MG63 (cell line): ENCODE measurements around the gene CREB3L2. TPM values are rescaled to one million over a fixed set of nuclear protein-coding genes. Genes with fewer than 3 reads are reported as not detected.

Source experiments
- DNase-seq: peaks from one replicate; pipeline ENCODE4 v3.0.0-alpha.2; 2020
- H3K27me3 ChIP-seq: fragments of 250-450 bp; sonication (Bioruptor Pico); 2 replicates; pipeline ENCODE4 v1.5.1; 2020; ENCODE audit warnings: mild to moderate bottlenecking, moderate library complexity
- H3K36me3 ChIP-seq: fragments of 250-450 bp; sonication (Bioruptor Pico); 2 replicates; pipeline ENCODE4 v1.5.1; 2020; ENCODE audit warnings: mild to moderate bottlenecking, moderate library complexity
- H3K4me3 ChIP-seq: fragments of 250-450 bp; sonication (Bioruptor Pico); 2 replicates; pipeline ENCODE4 v1.5.1; 2020; ENCODE audit warnings: mild to moderate bottlenecking, moderate library complexity
- H3K9me3 ChIP-seq: fragments of 250-450 bp; sonication (Bioruptor Pico); 2 replicates; pipeline ENCODE4 v1.5.1; 2020; ENCODE audit warnings: mild to moderate bottlenecking, moderate library complexity
- total RNA-seq: library from RNA; depleted of rRNA; stranded (reverse); fragments of >200 nt; shearing (Covaris generic); gene quantifications from 2 replicates; pipeline ENCODE4 v1.2.3, GENCODE V29; 2014; ENCODE audit warnings: low replicate concordance

Gene CREB3L2
- total RNA-seq, 1 experiment from 2014 or later, result 6.0 TPM

DNA sequence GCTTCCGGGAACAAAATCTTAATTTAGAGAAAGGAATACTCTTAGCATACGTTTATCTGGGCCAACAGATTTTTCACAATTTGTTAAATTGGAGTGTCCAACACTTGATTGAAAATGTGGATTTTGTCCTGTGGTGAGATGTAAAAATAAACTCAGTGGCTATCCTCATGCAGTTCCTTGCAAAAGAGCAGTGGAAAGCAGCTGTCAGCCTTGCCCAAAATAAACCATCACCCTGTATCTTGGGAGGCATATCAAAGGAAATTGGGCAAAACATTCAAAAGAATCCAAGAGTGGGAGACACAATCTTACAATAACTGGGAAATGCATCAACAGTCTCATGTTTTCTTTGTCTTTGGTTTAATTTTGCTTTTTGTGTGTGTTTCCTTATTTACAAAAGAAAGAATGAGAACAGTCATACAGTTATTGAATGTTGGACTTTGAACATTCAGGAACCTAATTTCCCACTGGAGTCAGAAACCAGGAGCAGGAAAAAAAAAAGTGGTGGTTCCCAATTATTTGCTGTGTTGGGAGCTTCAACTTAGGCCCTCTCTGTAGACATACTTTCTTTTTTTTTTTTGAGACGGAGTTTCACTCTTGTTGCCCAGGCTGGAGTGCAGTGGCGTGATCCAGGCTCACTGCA, 110.8 kb downstream of the CREB3L2 start:
- Histone ChIP-seq H3K36me3 (peaks cover 4% of the 10 kb centered on the region), H3K27me3 (no peaks in the 10 kb centered on the region), H3K4me3 (no peak overlapping the region), H3K9me3 (no peaks in the 10 kb centered on the region)
- no peak for DNase-seq

- no peaks in the 10 kb centered on the region for H3K9me3 ChIP-seq
- H3K27me3 ChIP-seq, result no peaks in the 10 kb centered on the region
- no peak for DNase-seq
- no peak overlapping the region for H3K4me3 ChIP-seq
- peaks cover 2% of the 10 kb centered on the region for H3K36me3 ChIP-seq
Measured at GRCh38 chr7:137890449-137890921, 111.4 kb downstream of the CREB3L2 start.

GRCh38 chr7:137888241-137888640, 113.6 kb downstream of the CREB3L2 start:
- Histone ChIP-seq H3K4me3 (no peak overlapping the region), H3K36me3 (peaks cover 8% of the 10 kb centered on the region), H3K27me3 (no peaks in the 10 kb centered on the region), H3K9me3 (no peaks in the 10 kb centered on the region)
- no peak for DNase-seq

GRCh38 chr7:137886746-137887145, 115.1 kb downstream of the CREB3L2 start:
- peaks cover 9% of the 10 kb centered on the region for H3K36me3 ChIP-seq
- H3K27me3 ChIP-seq, result no peaks in the 10 kb centered on the region
- H3K9me3 ChIP-seq, result no peaks in the 10 kb centered on the region
- H3K4me3 ChIP-seq, result no peak overlapping the region
- DNase-seq, result no peak

DNA sequence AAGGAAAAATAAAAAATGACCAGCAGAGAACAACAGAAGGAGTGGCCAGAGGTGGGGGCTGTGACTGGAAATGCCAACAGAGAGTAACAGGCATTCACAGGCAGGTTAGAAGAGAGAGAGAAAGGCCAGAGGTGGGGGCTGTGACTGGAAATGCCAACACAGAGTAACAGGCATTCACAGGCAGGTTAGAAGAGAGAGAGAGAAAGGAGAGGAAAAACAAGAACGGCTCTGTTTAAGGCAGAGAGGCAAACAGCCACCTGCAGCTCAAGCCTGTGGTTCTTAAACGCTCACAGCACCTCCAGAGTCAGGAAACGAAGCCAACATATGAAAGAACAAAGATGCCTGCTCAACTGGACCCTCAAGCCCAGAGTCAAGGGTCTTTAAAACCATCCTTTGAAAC, 115.6 kb downstream of the CREB3L2 start:
- peaks cover 13% of the 10 kb centered on the region for H3K36me3 ChIP-seq
- H3K9me3 ChIP-seq, result no peaks in the 10 kb centered on the region; the same call in 1 of the 2 replicates
- H3K4me3 ChIP-seq, result no peak overlapping the region
- DNase-seq, result no peak
- no peaks in the 10 kb centered on the region for H3K27me3 ChIP-seq

DNA sequence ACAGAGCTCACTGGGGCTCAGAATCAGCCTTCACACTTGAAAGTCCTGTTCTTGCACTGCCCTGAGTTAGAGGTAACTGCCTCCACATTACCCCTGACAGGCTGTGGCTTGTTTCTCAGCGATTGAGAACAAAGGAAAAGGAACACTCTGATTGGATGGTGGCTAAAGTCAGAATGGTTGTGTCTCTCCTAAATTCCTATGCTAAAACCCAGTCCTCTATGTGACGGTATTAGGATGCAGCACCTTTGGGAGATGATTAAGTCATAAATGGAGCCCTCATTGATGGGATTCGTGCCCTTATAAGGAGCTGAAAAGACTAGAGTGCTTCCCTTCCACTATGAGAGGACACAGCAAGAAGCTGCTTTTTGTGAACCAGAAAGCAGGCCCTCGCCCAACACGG, 116.2 kb downstream of the CREB3L2 start:
- no peaks in the 10 kb centered on the region for H3K27me3 ChIP-seq
- DNase-seq, result no peak
- no peaks in the 10 kb centered on the region; the same call in 1 of the 2 replicates for H3K9me3 ChIP-seq
- peaks cover 15% of the 10 kb centered on the region for H3K36me3 ChIP-seq
- H3K4me3 ChIP-seq, result no peak overlapping the region

DNA sequence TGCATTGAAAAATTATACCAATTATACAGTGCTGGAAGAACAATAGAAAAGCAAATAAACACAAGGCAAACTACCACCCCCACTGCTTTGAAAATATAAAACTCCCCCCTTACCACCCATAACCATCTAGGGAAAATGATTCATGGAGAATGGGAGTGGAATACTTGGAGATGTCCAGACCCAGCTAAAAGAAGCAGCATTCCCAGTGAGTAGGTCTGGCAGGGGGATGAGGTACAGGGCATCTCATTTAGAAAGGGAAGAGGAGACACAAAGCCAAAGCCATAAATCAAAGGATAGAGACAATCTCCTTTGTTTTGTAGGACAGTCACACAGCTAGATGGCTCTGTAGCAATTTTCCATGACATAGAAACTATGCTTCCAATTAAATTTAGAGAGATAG, 119.1 kb downstream of the CREB3L2 start:
- peaks cover 18% of the 10 kb centered on the region for H3K36me3 ChIP-seq
- peak; percentile 17 for DNase-seq
- H3K4me3 ChIP-seq, result no peak overlapping the region
- no peaks in the 10 kb centered on the region; the same call in 1 of the 2 replicates for H3K9me3 ChIP-seq
- H3K27me3 ChIP-seq, result no peaks in the 10 kb centered on the region

GRCh38 chr7:137882261-137882668, 119.6 kb downstream of the CREB3L2 start:
- Histone ChIP-seq H3K27me3 (no peaks in the 10 kb centered on the region), H3K4me3 (no peak overlapping the region), H3K36me3 (peaks cover 18% of the 10 kb centered on the region), H3K9me3 (no peaks in the 10 kb centered on the region; the same call in 1 of the 2 replicates)
- DNase-seq, result peak; percentile 92

GRCh38 chr7:137881607-137882260, 120.2 kb downstream of the CREB3L2 start:
- DNase-seq, result no peak
- Histone ChIP-seq H3K4me3 (no peak overlapping the region), H3K9me3 (no peaks in the 10 kb centered on the region; the same call in 1 of the 2 replicates), H3K27me3 (no peaks in the 10 kb centered on the region), H3K36me3 (peaks cover 18% of the 10 kb centered on the region)

GRCh38 chr7:137880432-137880831, 121.5 kb downstream of the CREB3L2 start:
- Histone ChIP-seq H3K36me3 (peaks cover 20% of the 10 kb centered on the region), H3K9me3 (no peaks in the 10 kb centered on the region; the same call in 1 of the 2 replicates), H3K27me3 (no peaks in the 10 kb centered on the region), H3K4me3 (no peak overlapping the region)
- DNase-seq, result no peak

DNA sequence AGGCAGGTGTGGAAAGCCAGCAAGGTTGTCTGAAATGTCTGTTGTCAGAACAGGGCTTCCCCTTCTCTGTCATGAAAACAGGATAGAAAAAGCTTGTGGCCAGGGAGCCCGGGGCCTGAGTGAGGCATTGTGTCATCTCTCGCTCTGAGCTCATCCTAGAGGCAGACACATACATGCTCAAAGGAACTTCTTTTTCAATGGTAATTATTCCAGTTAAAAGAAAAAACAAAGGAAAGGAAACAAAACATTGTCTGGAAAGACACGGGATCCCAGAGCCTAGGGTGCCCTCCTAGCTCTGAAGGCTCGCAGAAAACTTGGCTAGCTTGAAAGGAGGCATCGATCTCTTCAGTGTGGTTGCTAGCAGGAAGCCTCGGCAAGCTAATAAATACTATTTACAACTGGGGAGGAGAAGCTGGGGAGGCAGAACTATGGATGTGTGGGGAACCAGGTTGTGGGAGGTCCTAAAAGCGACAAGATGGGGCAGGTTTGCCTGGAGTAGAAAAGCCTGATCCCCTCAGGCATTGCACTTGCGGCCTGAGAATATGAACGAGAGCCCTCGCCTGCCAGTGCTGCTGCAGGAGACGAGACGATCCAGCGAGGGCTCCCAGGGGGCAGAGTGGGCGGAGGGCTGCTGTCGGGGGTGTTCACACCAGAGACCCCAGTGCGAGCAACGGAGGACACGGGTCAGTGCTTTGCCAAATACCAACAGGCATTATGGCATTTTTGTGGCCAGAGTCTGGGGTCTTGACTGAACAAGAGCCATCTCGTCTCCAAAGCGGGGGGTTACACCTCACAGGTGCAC, 122.3 kb downstream of the CREB3L2 start:
- Histone ChIP-seq H3K27me3 (no peaks in the 10 kb centered on the region), H3K9me3 (no peaks in the 10 kb centered on the region; the same call in 1 of the 2 replicates), H3K36me3 (peaks cover 20% of the 10 kb centered on the region), H3K4me3 (no peak overlapping the region)
- DNase-seq, result no peak

GRCh38 chr7:137878333-137878961, 123.4 kb downstream of the CREB3L2 start:
- DNase-seq, result no peak
- H3K27me3 ChIP-seq, result no peaks in the 10 kb centered on the region
- no peaks in the 10 kb centered on the region; the same call in 1 of the 2 replicates for H3K9me3 ChIP-seq
- H3K36me3 ChIP-seq, result peaks cover 15% of the 10 kb centered on the region
- no peak overlapping the region for H3K4me3 ChIP-seq

DNA sequence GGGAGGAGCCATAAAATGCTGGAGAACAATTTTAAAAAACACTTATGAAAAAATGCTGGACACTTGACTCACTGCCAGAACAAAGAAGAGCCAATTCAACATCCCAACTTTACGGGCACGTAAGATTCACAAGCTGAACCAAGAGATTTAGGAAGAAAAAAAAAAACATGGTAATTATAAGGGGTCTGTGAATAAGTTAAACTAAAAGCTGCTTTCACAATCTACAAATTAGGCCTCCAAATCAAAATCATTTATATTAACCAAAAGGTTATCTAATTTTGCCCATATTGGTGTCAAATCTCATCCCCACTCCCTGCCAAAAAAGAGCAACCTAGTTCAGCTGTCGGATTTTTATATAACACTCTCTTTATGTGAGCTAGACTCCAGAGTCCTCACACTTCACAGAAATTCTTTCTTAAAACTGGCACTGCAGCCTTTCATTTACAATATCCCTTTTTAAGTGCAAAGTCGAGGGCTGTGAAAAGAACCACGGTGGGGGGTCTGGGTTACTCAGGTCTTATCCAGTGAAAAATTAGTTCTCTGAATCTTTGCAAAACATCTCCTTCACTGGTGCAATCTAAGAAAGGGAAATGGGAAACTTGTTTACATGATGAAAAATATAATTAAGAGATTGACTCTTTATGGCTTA, 124.7 kb downstream of the CREB3L2 start:
- no peaks in the 10 kb centered on the region for H3K27me3 ChIP-seq
- H3K36me3 ChIP-seq, result peaks cover 15% of the 10 kb centered on the region
- no peak overlapping the region for H3K4me3 ChIP-seq
- H3K9me3 ChIP-seq, result no peaks in the 10 kb centered on the region; the same call in 1 of the 2 replicates
- no peak for DNase-seq

- DNase-seq, result no peak
- H3K36me3 ChIP-seq, result peaks cover 5% of the 10 kb centered on the region
Measured at GRCh38 chr7:137875746-137876145, 126.1 kb downstream of the CREB3L2 start.

GRCh38 chr7:137873979-137874777, 127.7 kb downstream of the CREB3L2 start:
- DNase-seq, result no peak
- H3K9me3 ChIP-seq, result no peaks in the 10 kb centered on the region
- peaks cover 2% of the 10 kb centered on the region for H3K36me3 ChIP-seq
- H3K27me3 ChIP-seq, result no peaks in the 10 kb centered on the region
- H3K4me3 ChIP-seq, result no peak overlapping the region

More at GRCh38 chr7:137875746-137876145, 126.1 kb downstream of the CREB3L2 start:
- Histone ChIP-seq H3K9me3 (no peaks in the 10 kb centered on the region), H3K4me3 (no peak overlapping the region), H3K27me3 (no peaks in the 10 kb centered on the region)
